GM23338 (cell line): Measurements from ENCODE around the gene TPR. TPM values are rescaled to one million over a fixed set of nuclear protein-coding genes. Genes with fewer than 3 reads are reported as not detected.

Experiments used
- ATAC-seq: fragments of 200-7000 bp; cut with Tn5 transposase; 3 replicates; pipeline ENCODE4 v1.9.1; 2020
- DNase-seq: peaks from one replicate; pipeline ENCODE4 v3.0.0-alpha.2; 2015; ENCODE audit warnings: low spot score
- H2AFZ ChIP-seq: fragments of 200-600 bp; sonication (generic); 2 replicates; pipeline ENCODE4 v1.8.0; 2016; ENCODE audit warnings: antibody characterized with exemption, mild to moderate bottlenecking, moderate library complexity
- H3F3A ChIP-seq: fragments of 200-600 bp; sonication (generic); replicated peaks from 2 replicates; pipeline ENCODE4 v1.8.0; 2017; ENCODE audit warnings: antibody characterized with exemption, mixed run types, low read depth
- H3K27ac ChIP-seq: fragments of 200-600 bp; sonication (generic); 2 replicates; pipeline ENCODE4 v1.6.1; 2016; ENCODE audit warnings: low read depth
- H3K27me3 ChIP-seq: fragments of 200-600 bp; sonication (generic); 2 replicates; pipeline ENCODE4 v1.8.0; 2016; ENCODE audit warnings: mild to moderate bottlenecking, mixed run types, moderate library complexity; ENCODE audit not compliant: insufficient read depth
- H3K36me3 ChIP-seq: fragments of 200-600 bp; sonication (generic); 2 replicates; pipeline ENCODE4 v1.8.0; 2016; ENCODE audit warnings: mild to moderate bottlenecking; ENCODE audit not compliant: insufficient read depth
- H3K4me1 ChIP-seq: fragments of 200-600 bp; sonication (generic); 2 replicates; pipeline ENCODE4 v1.8.0; 2016; ENCODE audit warnings: mild to moderate bottlenecking, moderate library complexity; ENCODE audit not compliant: insufficient read depth
- H3K4me2 ChIP-seq: fragments of 200-600 bp; sonication (generic); 2 replicates; pipeline ENCODE4 v1.7.1; 2017; ENCODE audit warnings: mixed run types
- H3K4me3 ChIP-seq: fragments of 200-600 bp; sonication (generic); 2 replicates; pipeline ENCODE4 v1.6.1; 2016; ENCODE audit warnings: mixed run types
- H3K79me2 ChIP-seq: fragments of 200-600 bp; sonication (generic); replicated peaks from 2 replicates; pipeline ENCODE4 v1.8.0; 2017; ENCODE audit warnings: mild to moderate bottlenecking; ENCODE audit not compliant: insufficient read depth
- H3K9me2 ChIP-seq: fragments of 200-600 bp; sonication (generic); 2 replicates; pipeline ENCODE4 v1.8.0; 2017; ENCODE audit not compliant: insufficient read depth
- H4K20me1 ChIP-seq: fragments of 200-600 bp; sonication (generic); replicated peaks from 2 replicates; pipeline ENCODE4 v1.8.0; 2017; ENCODE audit warnings: mild to moderate bottlenecking; ENCODE audit not compliant: insufficient read depth
- H3K27ac Mint-ChIP-seq: 2 replicates; pipeline ENCODE4 v1.8.0; 2020; ENCODE audit warnings: inconsistent platforms, mild to moderate bottlenecking, moderate library complexity, mixed read lengths
- H3K27me3 Mint-ChIP-seq: 3 replicates; pipeline ENCODE4 v1.8.0; 2022; ENCODE audit warnings: low read depth, mild to moderate bottlenecking, moderate library complexity, mixed read lengths, inconsistent platforms; ENCODE audit not compliant: insufficient read depth, poor library complexity
- H3K36me3 Mint-ChIP-seq: 3 replicates; pipeline ENCODE4 v1.8.0; 2021; ENCODE audit warnings: low read depth, mild to moderate bottlenecking, inconsistent platforms, moderate library complexity, mixed read lengths
- H3K4me1 Mint-ChIP-seq: 3 replicates; pipeline ENCODE4 v1.8.0; 2020; ENCODE audit warnings: mild to moderate bottlenecking, inconsistent platforms, mixed read lengths
- H3K4me3 Mint-ChIP-seq: 3 replicates; pipeline ENCODE4 v1.8.0; 2021; ENCODE audit warnings: moderate library complexity, mild to moderate bottlenecking, inconsistent platforms, mixed read lengths
- H3K9me3 Mint-ChIP-seq: 3 replicates; pipeline ENCODE4 v1.8.0; 2020; ENCODE audit warnings: moderate library complexity, mild to moderate bottlenecking, inconsistent platforms, mixed read lengths
- EZH2 ChIP-seq: fragments of 200-600 bp; sonication (generic); IDR thresholded peaks from one replicate; pipeline ENCODE4 v1.8.0; 2017; ENCODE audit warnings: antibody characterized with exemption, mild to moderate bottlenecking, low read depth; ENCODE audit not compliant: unreplicated experiment
- EZH2phosphoT487 ChIP-seq: fragments of 200-600 bp; sonication (generic); IDR thresholded peaks from one replicate; pipeline ENCODE4 v1.8.1; 2018; ENCODE audit warnings: antibody characterized with exemption; ENCODE audit not compliant: unreplicated experiment
- JUNB ChIP-seq: IDR thresholded peaks from one replicate; pipeline ENCODE4 v1.6.1; 2016; ENCODE audit warnings: antibody characterized with exemption; ENCODE audit not compliant: unreplicated experiment
- NANOG ChIP-seq: IDR thresholded peaks from 2 replicates; pipeline ENCODE4 v1.6.1; 2016; ENCODE audit warnings: antibody characterized with exemption, borderline replicate concordance
- REST ChIP-seq: IDR thresholded peaks from one replicate; pipeline ENCODE4 v1.6.1; 2018; ENCODE audit warnings: antibody characterized with exemption; ENCODE audit not compliant: unreplicated experiment
- ZNF462 ChIP-seq: fragments of 250-450 bp; sonication (Bioruptor Pico); IDR thresholded peaks from 2 replicates; pipeline ENCODE4 v1.5.0; 2020; ENCODE audit warnings: mild to moderate bottlenecking, moderate library complexity
- polyA plus RNA-seq: library from polyadenylated mRNA; unstranded; fragments of >200 nt; fragmentation: Nextera tagmentation; extraction: Ambion mirVana; gene quantifications from 2 replicates; pipeline ENCODE4 v1.2.1, GENCODE V29; 2016
- total RNA-seq: library from RNA; depleted of rRNA; stranded (reverse); fragments of >200 nt; shearing (Covaris generic); gene quantifications from 2 replicates; pipeline ENCODE4 v1.2.3, GENCODE V29; 2014

TPR gene
- total and polyA plus RNA-seq, 2 experiments from 2014 or later: 108 to 220 TPM

GRCh38 chr1:186302381-186302920 is 72.6 kb downstream of the TPR start (continued):
- TF ChIP-seq EZH2phosphoT487 (no peak), NANOG (no peak), EZH2 (no peak), ZNF462 (CRISPR knock-in tag) (no peak), JUNB (no peak)

- Histone ChIP-seq H2AFZ (no peak overlapping the region), H3K27me3 (no peaks in the 10 kb centered on the region), H3K36me3 (no peaks in the 10 kb centered on the region), H3K4me2 (no peak overlapping the region), H3K79me2 (no peaks in the 10 kb centered on the region), H3K27ac (no peak overlapping the region), H3K4me1 (no peaks in the 10 kb centered on the region), H3K4me3 (no peak overlapping the region), H3F3A (no peaks in the 10 kb centered on the region), H4K20me1 (no peaks in the 10 kb centered on the region), H3K9me2 (no peaks in the 10 kb centered on the region)
- no peak overlapping the region for H3K27ac Mint-ChIP-seq
- ATAC-seq: no peak
- H3K36me3 Mint-ChIP-seq: no peaks in the 10 kb centered on the region
- H3K4me3 Mint-ChIP-seq: no peak overlapping the region
- H3K27me3 Mint-ChIP-seq: no peaks in the 10 kb centered on the region
- no peaks in the 10 kb centered on the region for H3K9me3 Mint-ChIP-seq
- no peaks in the 10 kb centered on the region for H3K4me1 Mint-ChIP-seq
- DNase-seq: no peak
- TF ChIP-seq ZNF462 (CRISPR knock-in tag) (no peak), EZH2phosphoT487 (no peak), REST (no peak)
Observed at GRCh38 chr1:186301448-186301847, 73.6 kb downstream of the TPR start.
